GM18508 (cell line): Measurements from ENCODE around the gene CYP2W1.
"Not testable (repeated sequence)": the region's sequence is repeated elsewhere in the genome, so short reads cannot be mapped to it uniquely, and the experiment has no call there.

Experiments
- ATAC-seq: cut with Tn5 transposase; IDR thresholded peaks from one replicate; pipeline ENCODE4 v1.9.1; 2021; ENCODE audit warnings: moderate number of reproducible peaks; ENCODE audit not compliant: insufficient read depth, unreplicated experiment

The CYP2W1 gene

GRCh38 chr7:1025743-1026581, 43.0 kb downstream of the CYP2W1 start:
- no peak for ATAC-seq

GRCh38 chr7:1026721-1027161, 43.8 kb downstream of the CYP2W1 start:
- ATAC-seq, result no peak

- no peak for ATAC-seq
Measured at GRCh38 chr7:1027242-1028043, 44.5 kb downstream of the CYP2W1 start.

- ATAC-seq, result no peak
Measured at GRCh38 chr7:1028044-1028770, 45.2 kb downstream of the CYP2W1 start.

GRCh38 chr7:1028775-1029636, 46.0 kb downstream of the CYP2W1 start:
- no peak for ATAC-seq

GRCh38 chr7:1029637-1030443, 46.9 kb downstream of the CYP2W1 start:
- ATAC-seq, result no peak

GRCh38 chr7:1030444-1031070, 47.6 kb downstream of the CYP2W1 start:
- no peak for ATAC-seq

- no peak for ATAC-seq
Measured at GRCh38 chr7:1031716-1032455, 48.9 kb downstream of the CYP2W1 start.

- no peak for ATAC-seq
Measured at GRCh38 chr7:1032536-1033181, 49.7 kb downstream of the CYP2W1 start.

GRCh38 chr7:1033546-1034145, 50.7 kb downstream of the CYP2W1 start:
- no peak for ATAC-seq

- ATAC-seq, result not testable (repeated sequence)
Measured at GRCh38 chr7:1034769-1035168, 51.8 kb downstream of the CYP2W1 start.

GRCh38 chr7:1036164-1036928, 53.4 kb downstream of the CYP2W1 start:
- ATAC-seq, result not testable (repeated sequence)
